AG04450 (cell line): Measurements from ENCODE around the gene ELAVL3. TPM values are rescaled to one million over a fixed set of nuclear protein-coding genes. Genes with fewer than 3 reads are reported as not detected.

ENCODE experiments used
- CTCF ChIA-PET: fragments of 300-600, 350-600 bp; formaldehyde crosslinking; extraction: SDS; loops from one replicate; lab custom pipeline; 2022; ENCODE audit warnings: antibody characterized with exemption, inconsistent platforms; lab: Charles Lee
- POLR2A ChIA-PET: fragments of 350-600 bp; formaldehyde crosslinking; extraction: SDS; loops from one replicate; lab custom pipeline; 2021; ENCODE audit warnings: antibody characterized with exemption, inconsistent platforms; lab: Yijun Ruan, JAX
- DNase-seq: peaks from one replicate; pipeline ENCODE4 v3.0.0-alpha.2; 2011; ENCODE audit warnings: low read depth, low spot score
- H3K27ac ChIP-seq: one replicate; pipeline ENCODE4 v1.5.1; 2012; ENCODE audit warnings: low read depth, low read length, control low read depth
- H3K27me3 ChIP-seq: one replicate; pipeline ENCODE4 v1.6.0; 2012; ENCODE audit warnings: low read length; ENCODE audit not compliant: control insufficient read depth, insufficient read depth
- H3K4me3 ChIP-seq: 2 replicates; pipeline ENCODE4 v1.5.1; 2011; ENCODE audit warnings: mild to moderate bottlenecking, low read depth, low read length, control low read depth
- H3K9me3 ChIP-seq: 2 replicates; pipeline ENCODE4 v1.5.1; 2012; ENCODE audit warnings: low read length; ENCODE audit not compliant: control insufficient read depth, insufficient read depth
- CTCF ChIP-seq: IDR thresholded peaks from 2 replicates; pipeline ENCODE4 v1.5.1; 2011; ENCODE audit warnings: low read depth, low read length, control low read depth, inconsistent platforms
- polyA plus RNA-seq: library from polyadenylated mRNA; depleted of rRNA; stranded (reverse); fragments of >200 nt; gene quantifications from 2 replicates; pipeline ENCODE4 v1.2.3, GENCODE V29; 2011

Gene ELAVL3
- polyA plus RNA-seq, 1 experiment, result not detected

GRCh38 chr19:11421371-11422098, 59.3 kb downstream of the ELAVL3 start:
- ChIA-PET POLR2A (interaction anchor here (0.5 kb wide), 1 partner anchor 104 kb away, joined by 5 read pairs; no protein-coding TSS in a partner anchor), CTCF (interaction anchor here (1.7 to 1.9 kb wide), 2 partner anchors 14 to 127 kb away, joined by 9 read pairs; partner anchors contain the start of genes ODAD3 and PRKCSH)
- Histone ChIP-seq H3K27ac (no peak overlapping the region), H3K4me3 (no peak overlapping the region), H3K9me3 (peaks cover 23% of the 10 kb centered on the region; the same call in 1 of the 2 replicates), H3K27me3 (peaks cover 65% of the 10 kb centered on the region)
- TF ChIP-seq CTCF, result no peak
- no peak for DNase-seq

- TF ChIP-seq CTCF, result no peak
- ChIA-PET POLR2A (interaction anchor here (0.6 kb wide), 1 partner anchor 15 kb away, joined by 9 read pairs; no protein-coding TSS in a partner anchor), CTCF (interaction anchor here (0.6 to 1.9 kb wide), 5 partner anchors 14 to 128 kb away, joined by 3 to 9 read pairs (median 5); partner anchors contain the start of genes ODAD3 and PRKCSH)
- no peak overlapping the region for H3K27ac ChIP-seq
- peaks cover 17% of the 10 kb centered on the region; the same call in 1 of the 2 replicates for H3K9me3 ChIP-seq
- DNase-seq, result no peak
- peaks cover 69% of the 10 kb centered on the region for H3K27me3 ChIP-seq
- H3K4me3 ChIP-seq, result peak overlapping the region; percentile 22; the same call in 1 of the 2 replicates
Observed at GRCh38 chr19:11420429-11421370, 60.1 kb downstream of the ELAVL3 start.

GRCh38 chr19:11418549-11419506, 62.0 kb downstream of the ELAVL3 start, which contains the start of gene RGL3:
Gene RGL3, minus strand, starts transcription at chr19:11419314. Its CDS starts 36 bp downstream, at chr19:11419278.
- Histone ChIP-seq H3K9me3 (peaks cover 13% of the 10 kb centered on the region; the same call in 1 of the 2 replicates), H3K4me3 (no peak within 1 kb of the TSS), H3K27ac (no peak within 1 kb of the TSS), H3K27me3 (peaks cover 65% of the 10 kb centered on the region)
- no peak for TF ChIP-seq CTCF
- POLR2A ChIA-PET, result no interaction called here
- DNase-seq, result no peak
- CTCF ChIA-PET, result interaction anchor here (0.6 to 1.5 kb wide), 4 partner anchors 12 to 42 kb away, joined by 3 to 5 read pairs (median 4); partner anchors contain the start of gene PRKCSH

- DNase-seq, result no peak
Observed at GRCh38 chr19:11418094-11418548, 62.7 kb downstream of the ELAVL3 start.

More at GRCh38 chr19:11418094-11418548, 62.7 kb downstream of the ELAVL3 start:
- CTCF ChIA-PET, result interaction anchor here (1.2 kb wide), 1 partner anchor 17 kb away, joined by 4 read pairs; the partner anchor contains the start of gene PRKCSH
- no peak overlapping the region for H3K4me3 ChIP-seq
- TF ChIP-seq CTCF, result no peak
- no peak overlapping the region for H3K27ac ChIP-seq
- POLR2A ChIA-PET, result no interaction called here
- H3K9me3 ChIP-seq, result peaks cover 11% of the 10 kb centered on the region; the same call in 1 of the 2 replicates
- H3K27me3 ChIP-seq, result peaks cover 58% of the 10 kb centered on the region
